K562 (cell line): ENCODE data around the gene HIPK2. TPM values are rescaled to one million over a fixed set of nuclear protein-coding genes. Genes with fewer than 3 reads are reported as not detected.

Source experiments
- ATAC-seq: fragments of 200-7000 bp; cut with Tn5 transposase; 3 replicates; pipeline ENCODE4 v1.9.1; 2020; ENCODE audit warnings: moderate library complexity
- BruUV-seq: library from RNA; stranded (reverse); fragments of 400-500 nt; replicated peaks from 2 replicates; lab custom pipeline; 2021; lab: Mats Ljungman, UMichigan
- CTCF ChIA-PET: fragments of 300-600 bp; formaldehyde crosslinking; extraction: SDS; loops from one replicate; lab custom pipeline; 2021; ENCODE audit warnings: low intra/inter-chr PET ratio; lab: Yijun Ruan, JAX
- POLR2A ChIA-PET: fragments of 300-600, 350-650 bp; sonication (Branson Sonifier 250); formaldehyde crosslinking; extraction: SDS; loops from one replicate; lab custom pipeline; 2021; ENCODE audit warnings: antibody characterized with exemption, inconsistent platforms; lab: Yijun Ruan, JAX
- DNase-seq, 4 experiments: peaks; one replicate each; pipeline versions ENCODE4 v3.0.0 to v3.0.0-alpha.2; 2011 to 2018; ENCODE audit warnings: low spot score in 3 of 4, mixed read lengths in 3 of 4; ENCODE audit errors: extremely low read depth in 1 of 4
- FAIRE-seq: peaks from 2 replicates; lab custom pipeline; 2011; peaks lifted over from hg19 to GRCh38; lab: Jason Lieb, UNC
- H2AFZ ChIP-seq: 2 replicates; pipeline ENCODE4 v1.6.0; 2011; ENCODE audit warnings: low read depth, low read length, control low read depth, inconsistent platforms
- H3K27ac ChIP-seq: fragments of 200-600 bp; 3 replicates; pipeline ENCODE4 v1.8.0; 2011; ENCODE audit warnings: low read depth, mild to moderate bottlenecking, control low read depth, inconsistent platforms, low read length, moderate library complexity, mixed read lengths; ENCODE audit errors: extremely low read depth
- H3K27me3 ChIP-seq, 2 experiments: fragments of 300-600 bp in 1 of 2; 2 replicates in 1 of 2; 3 replicates in 1 of 2; pipeline versions ENCODE4 v1.6.0 to v1.8.0; 2011; ENCODE audit warnings: inconsistent platforms in 2 of 2, low read length in 2 of 2, mild to moderate bottlenecking in 1 of 2, mixed read lengths in 1 of 2, moderate library complexity in 1 of 2; ENCODE audit not compliant: control insufficient read depth in 2 of 2, insufficient read depth in 2 of 2
- H3K36me3 ChIP-seq: fragments of 300-600 bp; 3 replicates; pipeline ENCODE4 v1.8.0; 2011; ENCODE audit warnings: mild to moderate bottlenecking, low read length, inconsistent platforms; ENCODE audit not compliant: control insufficient read depth, insufficient read depth
- H3K4me1 ChIP-seq, 2 experiments: fragments of 200-600 bp in 1 of 2; replicated peaks in 1 of 2; 2 replicates in 1 of 2; 3 replicates in 1 of 2; pipeline versions ENCODE4 v1.5.1 to v1.8.0; 2011; ENCODE audit warnings: inconsistent platforms in 2 of 2, low read length in 2 of 2, mild to moderate bottlenecking in 1 of 2, mixed read lengths in 1 of 2, moderate library complexity in 1 of 2; ENCODE audit not compliant: control insufficient read depth in 2 of 2, insufficient read depth in 2 of 2
- H3K4me2 ChIP-seq: 2 replicates; pipeline ENCODE4 v1.6.1; 2011; ENCODE audit warnings: low read length, control low read depth, inconsistent platforms, mixed read lengths; ENCODE audit not compliant: insufficient read depth
- H3K4me3 ChIP-seq: fragments of 200-600 bp; sonication (generic), shearing (Covaris generic); 2 replicates; pipeline ENCODE4 v1.5.1; 2016; ENCODE audit warnings: control low read depth, inconsistent platforms
- H3K79me2 ChIP-seq: fragments of 200-600 bp; 3 replicates; pipeline ENCODE4 v1.8.0; 2011; ENCODE audit warnings: low read length, inconsistent platforms; ENCODE audit not compliant: control insufficient read depth, insufficient read depth
- H3K9ac ChIP-seq, 2 experiments: 2 replicates each; pipeline versions ENCODE4 v1.6.0 to v1.6.1; 2011; ENCODE audit warnings: low read depth in 2 of 2, low read length in 2 of 2, control low read depth in 1 of 2, inconsistent platforms in 1 of 2, mild to moderate bottlenecking in 1 of 2, mixed read lengths in 1 of 2; ENCODE audit not compliant: insufficient read depth in 1 of 2
- H3K9me1 ChIP-seq: one replicate; pipeline ENCODE4 v1.6.0; 2011; ENCODE audit warnings: inconsistent platforms, mild to moderate bottlenecking, low read length, moderate library complexity; ENCODE audit not compliant: control insufficient read depth, insufficient read depth
- H3K9me3 ChIP-seq: replicated peaks from 2 replicates; pipeline ENCODE4 v1.5.1; 2011; ENCODE audit warnings: low read depth, low read length, inconsistent platforms; ENCODE audit not compliant: control insufficient read depth, insufficient read depth
- H4K20me1 ChIP-seq: replicated peaks from 2 replicates; pipeline ENCODE4 v1.6.1; 2011; ENCODE audit warnings: low read length, inconsistent platforms, mixed read lengths; ENCODE audit not compliant: control insufficient read depth, insufficient read depth
- CTBP1 ChIP-seq: fragments of 450-650 bp; IDR thresholded peaks from 2 replicates; pipeline ENCODE4 v1.6.1; 2016; ENCODE audit warnings: borderline replicate concordance
- FOXK1 ChIP-seq: sonication (generic); formaldehyde crosslinking; IDR thresholded peaks from 2 replicates; pipeline ENCODE4 v1.8.0; 2022; ENCODE audit warnings: missing genetic modification reagents, mild to moderate bottlenecking, borderline replicate concordance
- GTF2E2 ChIP-seq: fragments of 200-800 bp; sonication (Bioruptor generic); IDR thresholded peaks from 2 replicates; pipeline ENCODE4 v1.6.1; 2016; ENCODE audit warnings: missing genetic modification characterization, missing compliant biosample characterization
- GTF3C2 ChIP-seq: IDR thresholded peaks from 3 replicates; pipeline ENCODE4 v1.6.1; 2011; ENCODE audit warnings: borderline replicate concordance, mild to moderate bottlenecking, moderate library complexity; ENCODE audit not compliant: insufficient read length; ENCODE audit errors: extremely low read depth
- LEF1 ChIP-seq: fragments of 450-650 bp; IDR thresholded peaks from 2 replicates; pipeline ENCODE4 v1.6.1; 2016; ENCODE audit warnings: mild to moderate bottlenecking
- PBX2 ChIP-seq, 2 experiments: IDR thresholded peaks in 1 of 2; conservative IDR thresholded peaks in 1 of 2; 2 replicates each; pipeline ENCODE4 v1.6.1; 2016; ENCODE audit warnings: low read depth in 2 of 2, mild to moderate bottlenecking in 1 of 2, missing compliant biosample characterization in 1 of 2, missing genetic modification characterization in 1 of 2, moderate library complexity in 1 of 2
- POLR2AphosphoS5 ChIP-seq: IDR thresholded peaks from 2 replicates; pipeline ENCODE4 v1.6.1; 2011; ENCODE audit warnings: mild to moderate bottlenecking, low read depth, low read length, moderate library complexity; ENCODE audit not compliant: control insufficient read depth, insufficient read depth
- SOX6 ChIP-seq: fragments of 450-650 bp; IDR thresholded peaks from 2 replicates; pipeline ENCODE4 v1.6.1; 2014; ENCODE audit warnings: mild to moderate bottlenecking
- ZBTB17 ChIP-seq: fragments of 450-650 bp; formaldehyde crosslinking; IDR thresholded peaks from 2 replicates; pipeline ENCODE4 v1.4.0; 2020; ENCODE audit warnings: mild to moderate bottlenecking
- ZNF316 ChIP-seq: fragments of 450-650 bp; IDR thresholded peaks from 2 replicates; pipeline ENCODE4 v1.6.1; 2016
- WGBS: fragments of 100-300 bp; shearing (Covaris generic); methylation state at CpG from one replicate; pipeline ENCODE4 v1.1.6; 2016; ENCODE audit warnings: low coverage, mixed read lengths; ENCODE audit not compliant: insufficient coverage; ENCODE audit errors: missing lambda C conversion rate; 5-methylcytosine and 5-hydroxymethylcytosine counted together
- in situ Hi-C: fragments of 300-500 bp; cut with MboI; formaldehyde crosslinking; loops from 4 replicates; pipeline ENCODE4 v1.15.0; 2018; ENCODE audit warnings: inconsistent platforms, mixed read lengths
- intact Hi-C: fragments of 100-400 bp; cut with micrococcal nuclease; formaldehyde crosslinking; loops from 2 replicates; pipeline ENCODE4 v1.14.2; 2022
- polyA plus RNA-seq, 8 experiments: library from polyadenylated mRNA; depleted of rRNA in 4 of 8; stranded (reverse) in 5 of 8; unstranded in 3 of 8; fragments of >200 nt; fragmentation: Nextera tagmentation in 2 of 8; fragmentation: Illumina TruSeq in 1 of 8; extraction: Ambion mirVana in 2 of 8; extraction: Trizol in 1 of 8; gene quantifications; 2 replicates each; pipeline versions ENCODE4 v1.2.1 to v1.2.3, GENCODE V29; 2011 to 2014; ENCODE audit warnings: inconsistent platforms in 1 of 8, missing spikeins in 1 of 8
- total RNA-seq, 7 experiments: library from RNA; depleted of rRNA in 6 of 7; stranded (reverse); fragments of >200 nt in 6 of 7; fragmentation: Illumina TruSeq in 2 of 7; extraction: Trizol in 2 of 7; gene quantifications; 2 replicates each; pipeline versions ENCODE4 v1.2.1 to v1.2.3, GENCODE V29; 2011 to 2021; ENCODE audit warnings: low replicate concordance in 1 of 7

The HIPK2 gene
- total and polyA plus RNA-seq, 9 of the 15 experiments (the other 6 are each of a cell fraction or from before 2014, with no cell fraction given), result 0.69 to 19.8 (median 5.1) TPM

- TF ChIP-seq GTF3C2, result no peak
- TF ChIP-seq ZBTB17, result 0 out of 2 replicates have a peak, but pooled peaks have one; percentile 66
- peak; percentile 25; the same call in 1 of the 2 replicates for TF ChIP-seq CTBP1
These were observed 43.7 kb upstream of the HIPK2 start (continued) for GRCh38 chr7:139821349-139822105.

- no peak for FAIRE-seq
- no peak for ATAC-seq
- intact Hi-C loops, result loop anchor here (5.0 kb wide), 1 partner anchor 182 kb away; no protein-coding TSS in a partner anchor
- TF ChIP-seq LEF1 (no peak), ZNF316 (peak; percentile 25; the same call in 1 of the 2 replicates), FOXK1 (no peak), SOX6 (no peak), POLR2AphosphoS5 (no peak), GTF2E2 (tag) (no peak), PBX2 (CRISPR knock-in tag; IDR thresholded peaks at IDR 0.05; ENCODE audit: low read depth) (no peak), PBX2 (tag; conservative IDR thresholded peaks at IDR 0.05; ENCODE audit: low read depth) (peak; percentile 75)
These were observed 42.3 kb upstream of the HIPK2 start for GRCh38 chr7:139820089-139820488.

More at GRCh38 chr7:139820089-139820488, 42.3 kb upstream of the HIPK2 start:
- no peak overlapping the region for H3K9ac ChIP-seq
- H3K4me3 ChIP-seq, result no peak overlapping the region
- H3K79me2 ChIP-seq, result no peaks in the 10 kb centered on the region
- DNase-seq, result no peak
- H3K9me3 ChIP-seq, result no peaks in the 10 kb centered on the region; the same call in none of the 2 replicates
- H3K36me3 ChIP-seq, result no peaks in the 10 kb centered on the region
- peaks cover 40 to 68% of the 10 kb centered on the region in 2 experiments for H3K27me3 ChIP-seq
- BruUV-seq, result no TSS peak
- no peak overlapping the region for H3K27ac ChIP-seq
- no peaks in the 10 kb centered on the region for H4K20me1 ChIP-seq
- H3K4me2 ChIP-seq, result no peak overlapping the region
- ChIA-PET CTCF (no interaction called here), POLR2A (interaction anchor here (1.7 kb wide), 1 partner anchor 9 kb away, joined by 4 read pairs; no protein-coding TSS in a partner anchor)
- H3K9me1 ChIP-seq, result no peaks in the 10 kb centered on the region
- in situ Hi-C loops, result no loop called here
- WGBS, result 2% methylated on average over 4 of the region's 4 CpGs
- no peak overlapping the region for H2AFZ ChIP-seq
- H3K4me1 ChIP-seq, result peaks cover 4 to 5% of the 10 kb centered on the region in 2 experiments; a peak in 3 of 5 replicates
